WTC11 (cell line): Measurements from ENCODE around the gene GABRG3. TPM values are rescaled to one million over a fixed set of nuclear protein-coding genes. Genes with fewer than 3 reads are reported as not detected.

Experiments used
- ATAC-seq: fragments of 200-7000 bp; cut with Tn5 transposase; 2 replicates; pipeline ENCODE4 v1.10.0; 2021; ENCODE audit warnings: mild to moderate bottlenecking, moderate library complexity
- CTCF ChIA-PET: fragments of 300-600 bp; sonication (Branson Sonifier 250); formaldehyde crosslinking; loops from one replicate; lab custom pipeline; 2021; ENCODE audit warnings: antibody characterized with exemption; lab: Charles Lee
- POLR2A ChIA-PET: fragments of 350-600 bp; sonication (Branson Sonifier 250); formaldehyde crosslinking; loops from one replicate; lab custom pipeline; 2021; ENCODE audit warnings: antibody characterized with exemption; lab: Charles Lee
- DNase-seq: peaks from one replicate; pipeline ENCODE4 v3.0.0; 2021; ENCODE audit warnings: low spot score
- H3K27ac Mint-ChIP-seq: 2 replicates; pipeline ENCODE4 v1.8.0; 2021; ENCODE audit warnings: mixed read lengths
- H3K27me3 Mint-ChIP-seq: 2 replicates; pipeline ENCODE4 v1.8.0; 2021; ENCODE audit warnings: low read depth, mild to moderate bottlenecking, moderate library complexity, mixed read lengths
- H3K36me3 Mint-ChIP-seq: 2 replicates; pipeline ENCODE4 v1.8.0; 2021; ENCODE audit warnings: mixed read lengths
- H3K4me1 Mint-ChIP-seq: 2 replicates; pipeline ENCODE4 v1.8.0; 2022; ENCODE audit warnings: mixed read lengths
- H3K4me3 Mint-ChIP-seq: 2 replicates; pipeline ENCODE4 v1.8.0; 2021; ENCODE audit warnings: mild to moderate bottlenecking, moderate library complexity, mixed read lengths
- H3K9me3 Mint-ChIP-seq: 2 replicates; pipeline ENCODE4 v1.8.0; 2021; ENCODE audit warnings: mixed read lengths
- ATF1 ChIP-seq: sonication (generic); formaldehyde crosslinking; IDR thresholded peaks from 2 replicates; pipeline ENCODE4 v1.8.1; 2023; ENCODE audit warnings: mild to moderate bottlenecking, moderate library complexity, missing genetic modification reagents
- CREM ChIP-seq: sonication (generic); formaldehyde crosslinking; IDR thresholded peaks from 2 replicates; pipeline ENCODE4 v1.8.1; 2022; ENCODE audit warnings: mild to moderate bottlenecking, missing genetic modification reagents, moderate library complexity
- FOXP1 ChIP-seq: sonication (generic); formaldehyde crosslinking; IDR thresholded peaks from 2 replicates; pipeline ENCODE4 v1.8.0; 2022; ENCODE audit warnings: missing genetic modification reagents, mild to moderate bottlenecking, moderate library complexity, borderline replicate concordance
- HMGA2 ChIP-seq: fragments of 250-450 bp; sonication (Bioruptor Pico); IDR thresholded peaks from 2 replicates; pipeline ENCODE4 v1.4.0; 2021; ENCODE audit warnings: mild to moderate bottlenecking, moderate library complexity
- JUN ChIP-seq: sonication (generic); formaldehyde crosslinking; IDR thresholded peaks from 2 replicates; pipeline ENCODE4 v1.8.0; 2023; ENCODE audit warnings: mild to moderate bottlenecking, missing genetic modification reagents
- KAT7 ChIP-seq: sonication (generic); formaldehyde crosslinking; IDR thresholded peaks from 2 replicates; pipeline ENCODE4 v1.8.1; 2023; ENCODE audit warnings: missing genetic modification reagents, mild to moderate bottlenecking, borderline replicate concordance
- NFE2L1 ChIP-seq: sonication (generic); formaldehyde crosslinking; IDR thresholded peaks from 2 replicates; pipeline ENCODE4 v1.8.1; 2023; ENCODE audit warnings: missing genetic modification reagents
- NR3C1 ChIP-seq: sonication (generic); formaldehyde crosslinking; conservative IDR thresholded peaks from 2 replicates; pipeline ENCODE4 v1.8.1; 2023; ENCODE audit warnings: low read depth, mild to moderate bottlenecking, missing genetic modification reagents
- OVOL2 ChIP-seq: fragments of 250-450 bp; sonication (Bioruptor Pico); IDR thresholded peaks from 2 replicates; pipeline ENCODE4 v1.9.0; 2021; ENCODE audit warnings: mild to moderate bottlenecking, borderline replicate concordance
- RORB ChIP-seq: fragments of 250-450 bp; sonication (Bioruptor Pico); IDR thresholded peaks from 2 replicates; pipeline ENCODE4 v1.9.0; 2021; ENCODE audit warnings: mild to moderate bottlenecking
- TEAD1 ChIP-seq: sonication (generic); formaldehyde crosslinking; IDR thresholded peaks from 2 replicates; pipeline ENCODE4 v1.8.0; 2022; ENCODE audit warnings: mild to moderate bottlenecking, missing genetic modification reagents
- ZNF121 ChIP-seq: sonication (generic); formaldehyde crosslinking; IDR thresholded peaks from 2 replicates; pipeline ENCODE4 v1.8.0; 2023; ENCODE audit warnings: missing genetic modification reagents
- ZNF416 ChIP-seq: fragments of 250-450 bp; sonication (Bioruptor Pico); IDR thresholded peaks from 2 replicates; pipeline ENCODE4 v1.9.0; 2021; ENCODE audit warnings: mild to moderate bottlenecking, inconsistent platforms
- ZNF671 ChIP-seq: fragments of 250-450 bp; sonication (Bioruptor Pico); IDR thresholded peaks from 2 replicates; pipeline ENCODE4 v1.8.0; 2021; ENCODE audit warnings: mild to moderate bottlenecking
- total RNA-seq: library from RNA; stranded (reverse); gene quantifications from 3 replicates; pipeline ENCODE4 v1.2.3, GENCODE V29; 2021
- TF ChIP-seq, protein P1 (sequence below): sonication (generic); formaldehyde crosslinking; IDR thresholded peaks from 2 replicates; pipeline ENCODE4 v1.8.1; 2022; ENCODE audit warnings: low read depth, missing genetic modification reagents, borderline replicate concordance
- TF ChIP-seq, protein P2 (sequence below): fragments of 250-450 bp; sonication (Bioruptor Pico); IDR thresholded peaks from 2 replicates; pipeline ENCODE4 v1.9.0; 2021; ENCODE audit warnings: moderate library complexity, mild to moderate bottlenecking, inconsistent platforms, borderline replicate concordance
- TF ChIP-seq, protein P3 (sequence below): sonication (generic); formaldehyde crosslinking; IDR thresholded peaks from 2 replicates; pipeline ENCODE4 v1.8.1; 2023; ENCODE audit warnings: mild to moderate bottlenecking, missing genetic modification reagents
- TF ChIP-seq, protein P4 (sequence below): sonication (generic); formaldehyde crosslinking; IDR thresholded peaks from 2 replicates; pipeline ENCODE4 v1.8.1; 2023; ENCODE audit warnings: mild to moderate bottlenecking, missing genetic modification reagents, moderate library complexity
- TF ChIP-seq, protein P5 (sequence below): fragments of 250-450 bp; sonication (Bioruptor Pico); IDR thresholded peaks from 2 replicates; pipeline ENCODE4 v1.9.0; 2021; ENCODE audit warnings: mild to moderate bottlenecking, borderline replicate concordance
- TF ChIP-seq, protein P6 (sequence below): sonication (generic); formaldehyde crosslinking; IDR thresholded peaks from 2 replicates; pipeline ENCODE4 v1.8.0; 2023; ENCODE audit warnings: missing genetic modification reagents

GABRG3 gene
- total RNA-seq, 1 experiment from 2014 or later = 0.72 TPM

DNA sequence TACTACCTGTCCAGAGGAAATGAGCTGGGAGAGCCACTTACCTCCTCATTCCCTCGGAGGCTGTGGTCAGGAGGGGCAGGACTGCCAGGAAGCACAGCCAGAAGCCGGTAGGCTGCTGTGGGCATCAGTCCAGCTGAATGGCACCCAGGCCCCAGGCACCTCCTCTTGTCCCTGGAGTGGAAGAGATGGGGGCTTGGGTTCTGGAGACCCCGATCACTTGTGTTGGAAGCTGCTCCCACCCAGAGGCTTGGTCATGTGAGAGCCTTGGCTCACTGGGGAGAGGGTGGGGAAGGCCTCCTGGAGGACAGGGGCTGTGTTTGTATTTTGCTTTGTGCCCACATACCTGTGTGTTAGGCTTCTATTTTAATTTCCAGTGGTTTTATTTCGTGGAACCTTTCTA is 261.9 kb downstream of the GABRG3 start:
- no peaks in the 10 kb centered on the region for H3K36me3 Mint-ChIP-seq
- H3K27ac Mint-ChIP-seq = no peak overlapping the region
- ATAC-seq (no peak), DNase-seq (no peak)
- peaks cover 3% of the 10 kb centered on the region; the same call in 1 of the 2 replicates for H3K9me3 Mint-ChIP-seq
- TF ChIP-seq ZNF416 (CRISPR knock-in tag) = no peak
- no peak for TF ChIP-seq HMGA2 (CRISPR knock-in tag)
- TF ChIP-seq, protein P1, sequence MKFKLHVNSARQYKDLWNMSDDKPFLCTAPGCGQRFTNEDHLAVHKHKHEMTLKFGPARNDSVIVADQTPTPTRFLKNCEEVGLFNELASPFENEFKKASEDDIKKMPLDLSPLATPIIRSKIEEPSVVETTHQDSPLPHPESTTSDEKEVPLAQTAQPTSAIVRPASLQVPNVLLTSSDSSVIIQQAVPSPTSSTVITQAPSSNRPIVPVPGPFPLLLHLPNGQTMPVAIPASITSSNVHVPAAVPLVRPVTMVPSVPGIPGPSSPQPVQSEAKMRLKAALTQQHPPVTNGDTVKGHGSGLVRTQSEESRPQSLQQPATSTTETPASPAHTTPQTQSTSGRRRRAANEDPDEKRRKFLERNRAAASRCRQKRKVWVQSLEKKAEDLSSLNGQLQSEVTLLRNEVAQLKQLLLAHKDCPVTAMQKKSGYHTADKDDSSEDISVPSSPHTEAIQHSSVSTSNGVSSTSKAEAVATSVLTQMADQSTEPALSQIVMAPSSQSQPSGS = no peak
- TF ChIP-seq, protein P2, sequence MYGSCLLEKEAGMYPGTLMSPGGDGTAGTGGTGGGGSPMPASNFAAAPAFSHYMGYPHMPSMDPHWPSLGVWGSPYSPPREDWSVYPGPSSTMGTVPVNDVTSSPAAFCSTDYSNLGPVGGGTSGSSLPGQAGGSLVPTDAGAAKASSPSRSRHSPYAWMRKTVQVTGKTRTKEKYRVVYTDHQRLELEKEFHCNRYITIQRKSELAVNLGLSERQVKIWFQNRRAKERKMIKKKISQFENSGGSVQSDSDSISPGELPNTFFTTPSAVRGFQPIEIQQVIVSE (CRISPR knock-in tag) = no peak
- TF ChIP-seq, protein P3, sequence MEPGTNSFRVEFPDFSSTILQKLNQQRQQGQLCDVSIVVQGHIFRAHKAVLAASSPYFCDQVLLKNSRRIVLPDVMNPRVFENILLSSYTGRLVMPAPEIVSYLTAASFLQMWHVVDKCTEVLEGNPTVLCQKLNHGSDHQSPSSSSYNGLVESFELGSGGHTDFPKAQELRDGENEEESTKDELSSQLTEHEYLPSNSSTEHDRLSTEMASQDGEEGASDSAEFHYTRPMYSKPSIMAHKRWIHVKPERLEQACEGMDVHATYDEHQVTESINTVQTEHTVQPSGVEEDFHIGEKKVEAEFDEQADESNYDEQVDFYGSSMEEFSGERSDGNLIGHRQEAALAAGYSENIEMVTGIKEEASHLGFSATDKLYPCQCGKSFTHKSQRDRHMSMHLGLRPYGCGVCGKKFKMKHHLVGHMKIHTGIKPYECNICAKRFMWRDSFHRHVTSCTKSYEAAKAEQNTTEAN = no peak
- TF ChIP-seq, protein P4, sequence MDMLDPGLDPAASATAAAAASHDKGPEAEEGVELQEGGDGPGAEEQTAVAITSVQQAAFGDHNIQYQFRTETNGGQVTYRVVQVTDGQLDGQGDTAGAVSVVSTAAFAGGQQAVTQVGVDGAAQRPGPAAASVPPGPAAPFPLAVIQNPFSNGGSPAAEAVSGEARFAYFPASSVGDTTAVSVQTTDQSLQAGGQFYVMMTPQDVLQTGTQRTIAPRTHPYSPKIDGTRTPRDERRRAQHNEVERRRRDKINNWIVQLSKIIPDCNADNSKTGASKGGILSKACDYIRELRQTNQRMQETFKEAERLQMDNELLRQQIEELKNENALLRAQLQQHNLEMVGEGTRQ = no peak
- no peak for TF ChIP-seq RORB
- TF ChIP-seq TEAD1 (CRISPR knock-in tag) = no peak
- TF ChIP-seq NFE2L1 (CRISPR knock-in tag) = no peak
- no peak for TF ChIP-seq NR3C1
- no peak for TF ChIP-seq CREM (CRISPR knock-in tag)
- no peak for TF ChIP-seq ZNF671 (CRISPR knock-in tag)
- TF ChIP-seq, protein P5, sequence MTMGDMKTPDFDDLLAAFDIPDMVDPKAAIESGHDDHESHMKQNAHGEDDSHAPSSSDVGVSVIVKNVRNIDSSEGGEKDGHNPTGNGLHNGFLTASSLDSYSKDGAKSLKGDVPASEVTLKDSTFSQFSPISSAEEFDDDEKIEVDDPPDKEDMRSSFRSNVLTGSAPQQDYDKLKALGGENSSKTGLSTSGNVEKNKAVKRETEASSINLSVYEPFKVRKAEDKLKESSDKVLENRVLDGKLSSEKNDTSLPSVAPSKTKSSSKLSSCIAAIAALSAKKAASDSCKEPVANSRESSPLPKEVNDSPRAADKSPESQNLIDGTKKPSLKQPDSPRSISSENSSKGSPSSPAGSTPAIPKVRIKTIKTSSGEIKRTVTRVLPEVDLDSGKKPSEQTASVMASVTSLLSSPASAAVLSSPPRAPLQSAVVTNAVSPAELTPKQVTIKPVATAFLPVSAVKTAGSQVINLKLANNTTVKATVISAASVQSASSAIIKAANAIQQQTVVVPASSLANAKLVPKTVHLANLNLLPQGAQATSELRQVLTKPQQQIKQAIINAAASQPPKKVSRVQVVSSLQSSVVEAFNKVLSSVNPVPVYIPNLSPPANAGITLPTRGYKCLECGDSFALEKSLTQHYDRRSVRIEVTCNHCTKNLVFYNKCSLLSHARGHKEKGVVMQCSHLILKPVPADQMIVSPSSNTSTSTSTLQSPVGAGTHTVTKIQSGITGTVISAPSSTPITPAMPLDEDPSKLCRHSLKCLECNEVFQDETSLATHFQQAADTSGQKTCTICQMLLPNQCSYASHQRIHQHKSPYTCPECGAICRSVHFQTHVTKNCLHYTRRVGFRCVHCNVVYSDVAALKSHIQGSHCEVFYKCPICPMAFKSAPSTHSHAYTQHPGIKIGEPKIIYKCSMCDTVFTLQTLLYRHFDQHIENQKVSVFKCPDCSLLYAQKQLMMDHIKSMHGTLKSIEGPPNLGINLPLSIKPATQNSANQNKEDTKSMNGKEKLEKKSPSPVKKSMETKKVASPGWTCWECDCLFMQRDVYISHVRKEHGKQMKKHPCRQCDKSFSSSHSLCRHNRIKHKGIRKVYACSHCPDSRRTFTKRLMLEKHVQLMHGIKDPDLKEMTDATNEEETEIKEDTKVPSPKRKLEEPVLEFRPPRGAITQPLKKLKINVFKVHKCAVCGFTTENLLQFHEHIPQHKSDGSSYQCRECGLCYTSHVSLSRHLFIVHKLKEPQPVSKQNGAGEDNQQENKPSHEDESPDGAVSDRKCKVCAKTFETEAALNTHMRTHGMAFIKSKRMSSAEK (CRISPR knock-in tag) = no peak
- TF ChIP-seq ATF1 = no peak
- TF ChIP-seq, protein P6, sequence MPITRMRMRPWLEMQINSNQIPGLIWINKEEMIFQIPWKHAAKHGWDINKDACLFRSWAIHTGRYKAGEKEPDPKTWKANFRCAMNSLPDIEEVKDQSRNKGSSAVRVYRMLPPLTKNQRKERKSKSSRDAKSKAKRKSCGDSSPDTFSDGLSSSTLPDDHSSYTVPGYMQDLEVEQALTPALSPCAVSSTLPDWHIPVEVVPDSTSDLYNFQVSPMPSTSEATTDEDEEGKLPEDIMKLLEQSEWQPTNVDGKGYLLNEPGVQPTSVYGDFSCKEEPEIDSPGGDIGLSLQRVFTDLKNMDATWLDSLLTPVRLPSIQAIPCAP = no peak
- no peak for TF ChIP-seq OVOL2
- TF ChIP-seq ZNF121 (CRISPR knock-in tag) = no peak
- no peak for TF ChIP-seq JUN
- TF ChIP-seq FOXP1 (CRISPR knock-in tag) = no peak
- no peak for TF ChIP-seq KAT7 (CRISPR knock-in tag)
- H3K4me3 Mint-ChIP-seq = no peak overlapping the region
- H3K4me1 Mint-ChIP-seq = no peaks in the 10 kb centered on the region
- H3K27me3 Mint-ChIP-seq = no peaks in the 10 kb centered on the region
- ChIA-PET POLR2A (no interaction called here), CTCF (no interaction called here)
